GM18508 (cell line): ENCODE data around the gene CHST13.

Experiments
- ATAC-seq: cut with Tn5 transposase; IDR thresholded peaks from one replicate; pipeline ENCODE4 v1.9.1; 2021; ENCODE audit warnings: moderate number of reproducible peaks; ENCODE audit not compliant: insufficient read depth, unreplicated experiment

Gene CHST13

GRCh38 chr3:126507886-126508285 lies 16.1 kb upstream of the CHST13 start:
- no peak for ATAC-seq

GRCh38 chr3:126508564-126508964 lies 15.4 kb upstream of the CHST13 start:
- ATAC-seq = no peak

- ATAC-seq = no peak
These were observed 14.2 kb upstream of the CHST13 start for GRCh38 chr3:126509597-126510307.

GRCh38 chr3:126510308-126510910 lies 13.5 kb upstream of the CHST13 start:
- ATAC-seq = no peak

- ATAC-seq = no peak
These were observed 12.7 kb upstream of the CHST13 start for GRCh38 chr3:126511291-126511690.

GRCh38 chr3:126512026-126512425 lies 11.9 kb upstream of the CHST13 start:
- ATAC-seq = no peak

- ATAC-seq = no peak
These were observed 10.9 kb upstream of the CHST13 start for GRCh38 chr3:126512916-126513650.

- no peak for ATAC-seq
These were observed 9.8 kb upstream of the CHST13 start for GRCh38 chr3:126514161-126514560.

GRCh38 chr3:126515066-126515706 lies 8.8 kb upstream of the CHST13 start:
- no peak for ATAC-seq

- ATAC-seq = no peak
These were observed 7.6 kb upstream of the CHST13 start for GRCh38 chr3:126516152-126516935.

- ATAC-seq = no peak
These were observed 7.0 kb upstream of the CHST13 start for GRCh38 chr3:126516936-126517290.

- no peak for ATAC-seq
These were observed 6.5 kb upstream of the CHST13 start, which contains the start of gene UROC1 for GRCh38 chr3:126517291-126517951. UROC1 (minus strand) TSS chr3:126517773; CDS start chr3:126517719, 54 bp downstream.

- ATAC-seq = no peak
These were observed 5.8 kb upstream of the CHST13 start for GRCh38 chr3:126517986-126518778.

GRCh38 chr3:126518779-126519177 lies 5.2 kb upstream of the CHST13 start:
- ATAC-seq = no peak

- ATAC-seq = no peak
These were observed 4.2 kb upstream of the CHST13 start for GRCh38 chr3:126519506-126520455.

GRCh38 chr3:126521122-126521891 lies 2.6 kb upstream of the CHST13 start:
- ATAC-seq = no peak

- ATAC-seq = no peak
These were observed 1.6 kb upstream of the CHST13 start for GRCh38 chr3:126522363-126522788.
